NCI-H2196 treated with DMSO at 0.1 percent for 48 hours (cell line): ENCODE results near the gene KCNN1.
"Not testable (repeated sequence)": the region's sequence is repeated elsewhere in the genome, so short reads cannot be mapped to it uniquely, and the experiment has no call there.

Experiments used
- DNase-seq: peaks from one replicate; lab custom pipeline; 2025; ENCODE audit not compliant: unreplicated experiment; lab: John Stamatoyannopoulos, UW

Gene KCNN1

DNA sequence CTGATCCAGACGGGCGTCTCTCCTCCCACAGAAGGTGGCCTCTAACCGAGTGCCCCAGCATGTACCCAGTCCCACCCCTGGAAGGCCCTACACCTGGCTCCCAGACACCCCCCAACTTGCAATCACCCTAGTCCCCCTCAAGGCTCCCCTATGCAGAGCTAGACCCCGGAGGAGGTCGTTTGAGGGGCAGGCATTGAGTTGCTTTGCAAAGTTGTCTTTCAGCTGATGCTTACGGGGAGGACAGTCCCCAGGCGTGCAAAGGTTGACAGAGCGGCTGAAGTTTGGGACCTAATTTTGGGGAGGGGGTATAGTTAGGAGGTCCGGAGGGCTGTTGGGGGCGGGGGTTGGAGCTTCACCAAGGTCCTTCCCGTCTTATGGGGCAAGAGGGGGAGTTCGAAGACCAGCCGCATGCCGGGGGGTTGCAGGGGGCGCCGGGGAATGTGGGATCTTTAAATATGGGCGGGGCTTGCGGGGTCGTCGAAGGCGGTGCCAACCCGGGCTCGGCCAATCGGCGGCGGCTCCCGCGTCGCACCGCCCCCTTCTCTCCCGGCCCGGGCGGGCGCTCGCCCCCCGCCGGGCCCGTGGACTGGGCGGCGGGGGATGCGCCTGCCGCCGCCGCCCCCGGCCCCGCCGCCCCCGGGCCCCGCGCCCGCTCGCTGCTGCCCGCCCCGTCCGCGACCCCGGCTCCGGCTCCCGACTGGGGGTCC is at the start of gene KCNN1:
TSS of gene KCNN1 (plus strand) at position 558 of the 707 bp plus-strand sequence. CDS start 6,782 bp downstream, outside the sequence.
- DNase-seq = no peak

- DNase-seq = not testable (repeated sequence)
Measured at GRCh38 chr19:17918151-17918550, 48.8 kb upstream of the KCNN1 start.

- DNase-seq = not testable (repeated sequence)
Measured at GRCh38 chr19:17919122-17919521, 47.8 kb upstream of the KCNN1 start.

GRCh38 chr19:17920527-17920926 is 46.4 kb upstream of the KCNN1 start:
- no peak for DNase-seq

DNA sequence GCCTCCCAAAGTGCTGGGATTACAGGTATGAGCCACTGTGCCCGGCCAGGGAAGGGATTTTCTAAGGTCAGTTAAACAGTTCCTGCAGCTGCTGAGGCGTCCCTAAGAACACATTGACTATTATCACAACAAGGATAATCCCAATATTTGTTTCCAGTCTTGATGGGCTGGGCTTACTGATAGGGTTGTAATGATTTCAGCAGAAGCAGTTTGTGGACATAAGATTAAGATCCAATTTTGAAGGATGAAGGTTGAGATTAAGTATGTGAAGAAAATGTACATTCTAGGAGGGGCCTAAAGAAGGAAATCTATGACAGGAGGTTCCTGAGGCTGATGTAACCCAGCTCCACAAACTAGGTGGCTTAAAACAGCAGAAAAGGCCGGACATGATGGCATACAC is 44.8 kb upstream of the KCNN1 start:
- DNase-seq = no peak

DNA sequence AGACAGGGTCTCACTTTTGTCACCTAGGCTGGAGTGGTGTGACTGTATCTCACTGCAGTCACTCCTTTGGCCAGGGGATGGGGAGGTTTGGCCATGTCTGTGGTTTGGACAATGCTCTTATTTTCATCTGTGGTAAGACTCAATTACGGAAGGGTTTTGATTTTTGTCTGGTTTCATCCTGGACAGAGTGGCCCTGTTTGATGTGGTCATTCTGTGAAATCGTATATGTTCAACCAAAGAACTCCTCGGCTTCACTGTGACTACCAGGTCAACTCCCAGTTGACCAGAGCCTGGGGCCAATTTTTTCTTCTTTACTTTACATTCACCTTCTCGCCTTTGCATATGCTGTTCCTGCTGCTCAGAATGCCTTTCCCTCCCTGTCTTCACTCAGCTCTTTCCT is 40.9 kb upstream of the KCNN1 start:
- DNase-seq = no peak

DNA sequence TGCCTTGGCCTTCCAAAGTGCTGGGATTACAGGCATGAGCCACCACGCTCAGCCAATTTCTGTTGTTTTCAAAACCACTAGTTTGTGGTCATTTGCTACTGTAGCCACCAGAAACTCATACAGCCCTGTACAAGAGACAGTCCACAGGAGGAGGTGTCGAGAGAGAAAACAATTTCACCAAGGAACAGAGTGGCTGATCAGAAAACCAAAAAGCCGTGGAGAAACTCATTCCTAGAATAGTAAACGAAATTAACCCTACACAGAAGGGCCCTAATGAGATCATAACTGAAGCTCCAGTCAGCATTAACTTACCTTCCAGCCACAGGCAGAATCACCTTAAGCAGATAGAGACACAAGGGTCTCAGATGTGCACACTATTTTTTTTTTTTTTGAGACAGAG is 37.9 kb upstream of the KCNN1 start:
- no peak for DNase-seq

DNA sequence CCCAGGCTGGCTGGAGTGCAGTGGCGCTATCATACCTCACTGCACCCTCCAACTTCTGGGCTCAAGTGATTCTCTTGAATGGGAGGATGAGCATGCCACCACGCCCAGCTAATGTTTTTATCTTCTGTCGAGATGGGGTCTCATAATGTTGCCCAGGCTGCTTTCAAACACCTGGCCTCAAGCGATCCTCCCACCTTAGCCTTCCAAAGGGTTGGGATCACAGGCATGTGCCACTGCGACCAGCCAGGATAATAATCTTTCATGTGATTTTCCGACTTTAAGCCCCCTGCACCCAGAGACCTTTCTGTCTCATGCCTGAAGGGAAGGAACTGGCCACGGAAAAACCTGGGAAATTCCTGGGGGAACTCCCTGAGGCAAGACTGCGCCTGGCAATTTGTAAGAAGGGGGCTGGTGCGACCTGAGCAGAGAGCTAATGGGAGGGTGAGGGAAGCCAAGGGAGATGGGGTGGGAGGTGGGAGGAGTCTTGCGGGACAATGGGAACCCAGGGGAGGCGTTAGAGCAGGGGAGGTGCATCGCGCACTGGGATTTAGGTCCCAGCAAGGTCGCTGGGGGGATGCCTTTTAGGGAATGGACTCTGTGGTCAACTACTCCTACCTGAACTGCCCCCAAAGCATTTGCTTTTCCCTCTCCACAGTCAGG is 35.2 kb upstream of the KCNN1 start:
- DNase-seq = no peak

DNA sequence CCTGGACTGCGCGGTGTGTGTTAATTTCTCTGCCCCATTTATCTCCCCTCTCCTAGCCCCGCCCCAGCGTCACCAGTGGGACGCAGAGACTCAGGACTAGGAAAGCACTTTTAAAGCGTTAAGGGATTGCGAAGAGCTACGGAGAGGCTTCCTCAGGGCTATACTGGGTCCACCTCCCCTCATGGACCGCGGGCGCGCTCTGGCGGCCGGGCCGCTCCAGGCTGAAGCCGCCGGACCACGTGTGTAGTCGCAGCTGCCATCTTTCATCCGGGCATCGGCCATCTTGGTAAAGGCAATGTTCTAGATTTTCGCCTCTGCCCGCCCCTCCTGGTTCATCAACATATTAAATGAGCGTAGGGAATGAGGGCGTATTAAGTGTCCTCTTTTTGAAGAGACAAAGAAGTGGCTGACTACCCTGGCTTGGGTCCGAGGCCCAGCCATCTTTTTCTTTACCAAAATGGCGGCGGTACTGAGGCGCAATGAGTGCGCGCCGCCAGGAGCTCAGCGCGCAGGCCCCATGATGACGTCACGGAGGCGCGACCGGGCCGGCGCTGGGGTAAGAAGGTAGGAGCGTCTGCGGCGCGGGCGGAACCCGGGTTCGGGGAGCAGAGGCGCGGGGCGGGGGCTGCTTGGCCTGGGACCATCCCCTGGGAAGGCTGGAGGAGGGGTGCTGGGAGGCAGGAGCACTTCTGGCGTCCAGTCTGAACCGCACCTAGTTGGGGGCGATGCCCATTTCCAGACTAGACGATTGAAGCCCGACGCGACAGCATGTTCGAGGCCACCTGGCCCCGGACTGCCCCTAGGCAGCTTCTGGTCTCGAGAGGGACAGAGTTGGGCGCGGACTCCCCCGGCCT is 34.2 kb upstream of the KCNN1 start, which contains the start of gene CCDC124:
TSS of gene CCDC124 (plus strand) at position 531 of the 854 bp plus-strand sequence. CDS start 3,406 bp downstream, outside the sequence.
- DNase-seq = peak; percentile 91

DNA sequence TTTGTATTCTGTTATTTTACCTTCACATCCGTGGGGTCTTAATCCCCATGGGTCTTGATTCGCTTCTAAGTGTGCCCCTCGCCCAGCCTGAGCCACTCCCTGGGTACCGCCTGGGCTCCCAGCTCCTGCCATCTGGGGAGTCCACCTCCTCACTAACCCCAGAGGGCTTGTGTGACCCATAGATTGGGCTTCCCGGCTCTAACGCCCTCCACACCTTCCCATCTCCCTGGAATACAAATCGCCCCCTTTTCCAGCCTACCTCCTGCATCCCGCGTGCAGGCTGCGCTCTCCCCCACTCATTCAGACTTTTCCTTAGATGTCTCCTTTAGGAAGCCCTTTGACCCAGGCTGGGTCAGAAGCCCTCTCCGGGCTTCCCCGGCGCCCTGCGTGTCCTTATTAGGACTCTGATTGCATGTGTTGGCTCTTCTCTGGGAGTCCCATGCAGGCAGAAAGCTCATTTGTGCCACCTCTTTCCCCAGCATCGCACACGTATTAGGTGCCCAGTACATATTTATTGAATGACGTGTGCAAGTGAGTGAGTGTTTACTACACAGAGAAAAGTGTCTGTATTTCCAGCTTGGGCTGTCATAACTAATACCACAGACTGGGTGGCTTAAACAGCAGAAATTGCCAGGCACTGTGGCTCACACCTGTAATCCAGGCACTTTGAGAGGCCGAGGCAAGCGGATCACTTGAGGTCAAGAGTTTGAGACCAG is 33.3 kb upstream of the KCNN1 start:
- no peak for DNase-seq

GRCh38 chr19:17936379-17936778 is 30.5 kb upstream of the KCNN1 start:
- no peak for DNase-seq

DNA sequence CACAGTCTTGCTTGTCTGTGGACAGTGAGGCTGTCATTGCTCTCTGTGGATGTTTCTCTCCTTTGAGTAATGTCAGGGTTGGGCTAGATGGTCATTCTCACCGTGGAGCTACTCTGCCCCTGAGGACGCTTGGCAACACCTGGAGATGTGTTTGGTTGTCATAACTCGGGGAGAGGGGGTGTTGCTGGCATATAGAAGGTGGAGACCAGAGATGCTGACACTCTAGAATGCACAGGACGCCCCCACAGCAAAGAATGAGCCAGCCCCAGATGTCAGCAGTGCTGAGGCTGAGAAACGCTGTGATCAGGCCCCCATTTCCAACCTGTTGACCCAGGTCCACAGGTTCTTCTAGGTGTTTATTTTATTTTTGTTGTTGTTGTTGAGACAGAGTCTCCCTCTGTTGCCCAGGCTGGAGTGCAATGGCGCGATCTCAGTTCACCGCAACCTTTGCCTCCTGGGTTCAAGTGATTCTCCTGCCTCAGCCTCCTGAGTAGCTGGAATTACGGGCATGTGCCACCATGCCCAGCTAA is 29.5 kb upstream of the KCNN1 start:
- no peak for DNase-seq

- peak; percentile 40 for DNase-seq
Measured at GRCh38 chr19:17938092-17938845, 28.6 kb upstream of the KCNN1 start.

GRCh38 chr19:17942181-17942580 is 24.7 kb upstream of the KCNN1 start:
- DNase-seq = no peak

GRCh38 chr19:17942582-17943273 is 24.2 kb upstream of the KCNN1 start:
- DNase-seq = no peak

DNA sequence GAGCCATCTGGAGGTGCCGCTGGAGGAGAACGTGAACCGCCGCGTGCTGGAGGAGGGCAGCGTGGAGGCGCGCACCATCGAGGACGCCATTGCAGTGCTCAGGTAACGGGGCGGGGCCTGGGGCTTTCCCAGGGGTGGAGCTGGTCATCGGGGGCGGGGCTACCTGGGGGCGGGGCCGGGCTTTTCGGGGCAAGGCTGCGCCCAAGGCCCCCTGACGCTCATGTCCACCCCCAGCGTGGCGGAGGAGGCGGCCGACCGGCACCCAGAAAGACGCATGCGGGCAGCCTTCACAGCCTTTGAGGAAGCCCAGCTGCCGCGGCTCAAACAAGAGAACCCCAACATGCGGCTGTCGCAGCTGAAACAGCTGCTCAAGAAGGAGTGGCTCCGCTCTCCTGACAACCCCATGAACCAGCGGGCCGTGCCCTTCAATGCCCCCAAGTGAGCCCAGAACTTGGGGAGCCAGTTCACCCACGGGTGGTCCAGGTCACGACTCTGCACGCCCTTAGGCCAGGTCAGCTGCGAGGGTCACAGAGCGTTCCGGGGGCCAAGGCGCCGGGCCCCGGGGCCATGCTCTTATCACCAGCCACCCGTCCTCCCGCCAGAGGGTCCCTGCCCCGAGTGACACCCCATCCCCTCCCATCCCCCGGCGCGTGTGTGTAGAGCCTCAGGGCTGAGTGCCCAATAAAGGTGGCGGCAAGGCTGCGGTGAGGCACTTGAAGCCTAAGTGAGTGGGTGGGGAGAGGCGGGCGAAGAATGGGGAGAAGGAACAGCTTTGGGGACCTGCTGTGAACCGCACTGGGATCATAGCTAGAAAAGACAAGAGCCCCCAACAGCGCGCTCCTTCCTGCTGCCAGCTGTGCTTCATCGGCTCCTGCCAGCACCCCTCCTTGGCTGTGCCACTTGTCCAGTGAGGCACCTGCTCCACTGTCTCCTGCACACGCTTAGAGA is 23.4 kb upstream of the KCNN1 start:
- DNase-seq = no peak

DNA sequence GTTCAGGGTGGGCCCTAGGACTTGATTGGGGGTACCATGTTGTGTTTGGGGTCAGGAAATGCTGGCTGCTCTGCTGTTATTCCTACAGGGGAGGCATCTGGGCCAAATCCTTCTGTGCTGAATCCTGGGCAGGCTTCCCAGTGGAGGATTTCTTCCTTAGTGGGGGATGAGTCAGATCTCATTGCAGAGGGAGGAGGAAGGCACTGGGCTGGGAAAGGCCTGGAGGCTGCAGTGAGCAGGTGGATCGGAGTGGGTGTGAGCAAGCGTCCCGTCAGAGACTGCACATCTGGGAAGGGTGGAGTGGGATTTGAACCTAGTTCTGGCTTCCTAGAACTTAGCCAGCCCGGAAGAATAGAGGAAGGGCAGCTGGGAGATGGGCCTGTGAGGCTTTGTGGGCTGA is 22.6 kb upstream of the KCNN1 start:
- no peak for DNase-seq
